HG03108 (cell line): ENCODE data around the gene GPR15.
A peak's percentile ranks its signal among the peaks of the same experiment; 100 is the strongest.

Experiments used
- ATAC-seq: cut with Tn5 transposase; IDR thresholded peaks from one replicate; pipeline ENCODE4 v1.9.1; 2021; ENCODE audit warnings: moderate library complexity; ENCODE audit not compliant: unreplicated experiment

GPR15 gene

GRCh38 chr3:98529856-98530459 lies 1.8 kb upstream of the GPR15 start:
- no peak for ATAC-seq

- no peak for ATAC-seq
Measured at GRCh38 chr3:98530676-98531075, 1.1 kb upstream of the GPR15 start.

DNA sequence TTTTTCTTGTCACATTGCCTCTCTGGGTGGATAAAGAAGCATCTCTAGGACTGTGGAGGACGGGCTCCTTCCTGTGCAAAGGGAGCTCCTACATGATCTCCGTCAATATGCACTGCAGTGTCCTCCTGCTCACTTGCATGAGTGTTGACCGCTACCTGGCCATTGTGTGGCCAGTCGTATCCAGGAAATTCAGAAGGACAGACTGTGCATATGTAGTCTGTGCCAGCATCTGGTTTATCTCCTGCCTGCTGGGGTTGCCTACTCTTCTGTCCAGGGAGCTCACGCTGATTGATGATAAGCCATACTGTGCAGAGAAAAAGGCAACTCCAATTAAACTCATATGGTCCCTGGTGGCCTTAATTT lies 478 bp downstream of the GPR15 start:
- no peak for ATAC-seq

- no peak for ATAC-seq
Measured at GRCh38 chr3:98532709-98533571, 1.2 kb downstream of the GPR15 start.

GRCh38 chr3:98534168-98534567 lies 2.4 kb downstream of the GPR15 start:
- ATAC-seq = no peak

GRCh38 chr3:98534734-98535133 lies 3.0 kb downstream of the GPR15 start:
- ATAC-seq = no peak

GRCh38 chr3:98536456-98537017 lies 4.8 kb downstream of the GPR15 start:
- peak; percentile 76 for ATAC-seq

DNA sequence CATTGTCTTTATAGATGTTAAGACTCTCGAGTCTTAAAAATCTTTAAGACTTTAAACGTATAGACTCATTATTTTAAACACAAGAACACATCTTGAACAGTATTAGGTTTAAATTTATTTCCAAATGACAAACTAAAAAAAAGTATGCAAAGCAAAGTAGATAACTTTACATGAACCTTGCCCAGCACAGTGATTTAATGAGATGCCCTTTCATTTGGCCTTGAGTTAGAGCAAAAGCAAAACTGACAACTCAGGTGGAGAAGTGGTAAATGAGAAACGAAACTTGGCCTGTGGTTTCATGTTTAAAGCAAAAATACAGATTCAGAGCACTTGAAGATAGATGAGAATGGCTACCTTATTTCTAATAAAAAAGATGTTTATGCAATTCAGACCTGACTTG lies 8.6 kb downstream of the GPR15 start:
- peak; percentile 39 for ATAC-seq

DNA sequence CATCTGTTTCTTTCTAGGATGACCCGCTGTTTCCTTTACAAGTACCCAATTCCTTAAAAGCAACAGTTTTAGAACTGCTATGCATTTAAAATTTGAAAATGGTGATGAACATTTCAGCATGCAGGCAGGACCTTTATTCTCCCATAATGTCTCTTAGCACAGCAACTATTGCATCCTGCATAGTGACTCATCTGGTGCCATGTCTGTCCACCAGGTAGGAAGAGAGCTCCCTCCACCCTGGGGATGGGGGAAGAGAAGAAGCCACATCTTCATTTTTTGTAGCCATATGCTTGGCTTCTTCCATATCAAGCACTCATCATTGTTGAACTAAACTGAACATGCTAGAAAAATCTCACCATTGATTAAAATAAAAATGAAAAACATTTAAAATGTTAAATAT lies 9.9 kb downstream of the GPR15 start:
- no peak for ATAC-seq

GRCh38 chr3:98542623-98543022 lies 10.8 kb downstream of the GPR15 start:
- ATAC-seq = no peak

DNA sequence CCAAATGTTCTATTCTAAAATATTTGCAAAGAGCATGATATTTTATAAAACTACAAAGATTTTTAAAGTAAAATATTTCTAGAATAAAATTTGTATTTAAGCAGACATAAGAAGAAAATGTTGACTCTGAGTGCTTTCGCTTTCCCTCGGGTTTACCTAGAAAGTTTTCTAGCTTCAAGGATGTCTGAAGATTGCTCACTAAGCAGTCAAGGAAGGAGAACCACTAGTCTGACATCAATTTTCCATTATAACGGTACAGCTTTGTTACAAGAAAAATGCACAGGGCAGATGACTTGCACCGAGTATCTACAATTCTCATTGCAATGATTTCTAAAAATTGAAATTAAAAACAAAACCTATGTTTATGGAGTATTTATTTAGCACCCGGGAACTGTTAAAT lies 14.2 kb downstream of the GPR15 start:
- no peak for ATAC-seq

DNA sequence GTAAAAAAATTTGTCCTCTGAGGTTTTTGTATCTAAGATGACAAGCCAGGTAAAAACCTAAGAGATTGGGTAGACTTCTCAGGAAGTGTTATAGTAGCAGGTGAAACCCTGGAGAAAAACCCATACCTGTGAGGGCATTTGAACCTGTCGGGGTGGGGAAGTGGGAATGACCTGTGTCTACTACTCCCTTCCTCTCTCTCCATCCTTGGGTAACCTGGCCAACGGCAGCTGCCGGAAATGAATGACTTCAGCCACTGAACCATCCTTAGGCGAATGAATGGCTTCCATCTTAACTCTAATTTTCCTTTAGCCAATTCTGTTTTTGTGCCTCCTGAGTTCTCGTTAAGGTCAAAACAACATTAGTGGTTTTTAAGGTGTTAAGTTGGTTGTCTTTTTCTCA lies 16.8 kb downstream of the GPR15 start:
- ATAC-seq = no peak

- ATAC-seq = no peak
Measured at GRCh38 chr3:98550833-98551232, 19.1 kb downstream of the GPR15 start.

DNA sequence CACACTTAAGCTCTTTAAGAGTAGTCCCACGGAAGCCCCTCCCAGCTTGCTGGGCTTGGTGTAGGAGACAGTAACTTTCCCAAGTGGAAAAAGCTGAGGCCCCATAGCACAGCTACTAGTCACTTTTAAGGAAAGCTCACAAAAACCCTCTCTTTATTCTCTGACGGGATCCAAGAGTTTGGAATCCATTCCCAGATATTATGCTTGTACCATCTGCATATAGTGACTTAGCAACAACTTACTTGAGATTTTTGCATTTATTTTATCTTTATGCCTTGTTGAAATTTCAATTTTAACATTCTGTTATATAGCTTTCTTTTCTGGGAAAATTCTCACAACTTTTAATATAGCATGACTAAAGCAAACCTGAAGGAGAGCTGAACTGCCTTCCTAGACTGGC lies 19.5 kb downstream of the GPR15 start:
- no peak for ATAC-seq

- ATAC-seq = no peak
Measured at GRCh38 chr3:98551754-98552153, 20.0 kb downstream of the GPR15 start.

GRCh38 chr3:98552232-98553020 lies 20.6 kb downstream of the GPR15 start:
- no peak for ATAC-seq

GRCh38 chr3:98553021-98553563 lies 21.3 kb downstream of the GPR15 start:
- ATAC-seq = no peak

GRCh38 chr3:98553753-98554152 lies 22.0 kb downstream of the GPR15 start:
- no peak for ATAC-seq

GRCh38 chr3:98554580-98554979 lies 22.8 kb downstream of the GPR15 start:
- ATAC-seq = no peak

DNA sequence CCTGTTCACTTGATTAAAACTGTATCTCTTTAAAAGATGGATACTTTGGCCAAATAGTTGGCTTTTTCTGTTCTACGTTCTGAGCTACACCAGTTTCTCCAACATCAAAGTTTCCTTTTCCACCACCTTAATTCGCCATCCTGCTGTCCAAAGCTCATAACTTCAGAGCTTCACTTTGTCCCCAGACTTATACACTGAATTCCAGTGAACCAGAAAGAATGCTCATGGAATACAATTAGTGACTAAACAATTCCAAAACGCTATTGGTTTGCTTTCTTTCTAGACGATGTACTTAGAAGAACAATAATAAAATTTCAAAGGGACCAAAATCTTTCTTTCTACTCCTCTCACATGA lies 23.2 kb downstream of the GPR15 start:
- no peak for ATAC-seq
